Measurements from ENCODE around the gene KCNMB2.

The KCNMB2 gene

GRCh38 chr3:178718995-178719635 is 182.9 kb downstream of the KCNMB2 start:
- Histone ChIP-seq H3K9me3 (ENCODE audit: insufficient read depth, low read length) (no peaks in the 10 kb centered on the region), H3K27me3 (ENCODE audit: low read depth, low read length) (no peaks in the 10 kb centered on the region), H3K4me2 (ENCODE audit: low read length) (no peak overlapping the region), H4K20me1 (ENCODE audit: insufficient read depth, low read length) (no peaks in the 10 kb centered on the region), H3K9ac (ENCODE audit: low read length) (no peak overlapping the region), H3K79me2 (ENCODE audit: low read length) (no peaks in the 10 kb centered on the region), H3K4me3 (ENCODE audit: low read length) (no peak overlapping the region), H2AFZ (ENCODE audit: low read depth, low read length) (no peak overlapping the region), H3K4me1 (ENCODE audit: low read length) (no peaks in the 10 kb centered on the region), H3K27ac (ENCODE audit: low read length) (no peak overlapping the region), H3K36me3 (replicated peaks; ENCODE audit: low read depth, low read length) (no peaks in the 10 kb centered on the region)
- TF ChIP-seq EZH2phosphoT487 (IDR thresholded peaks at IDR 0.05; ENCODE audit: low read depth): no peak
- TF ChIP-seq, protein P1, sequence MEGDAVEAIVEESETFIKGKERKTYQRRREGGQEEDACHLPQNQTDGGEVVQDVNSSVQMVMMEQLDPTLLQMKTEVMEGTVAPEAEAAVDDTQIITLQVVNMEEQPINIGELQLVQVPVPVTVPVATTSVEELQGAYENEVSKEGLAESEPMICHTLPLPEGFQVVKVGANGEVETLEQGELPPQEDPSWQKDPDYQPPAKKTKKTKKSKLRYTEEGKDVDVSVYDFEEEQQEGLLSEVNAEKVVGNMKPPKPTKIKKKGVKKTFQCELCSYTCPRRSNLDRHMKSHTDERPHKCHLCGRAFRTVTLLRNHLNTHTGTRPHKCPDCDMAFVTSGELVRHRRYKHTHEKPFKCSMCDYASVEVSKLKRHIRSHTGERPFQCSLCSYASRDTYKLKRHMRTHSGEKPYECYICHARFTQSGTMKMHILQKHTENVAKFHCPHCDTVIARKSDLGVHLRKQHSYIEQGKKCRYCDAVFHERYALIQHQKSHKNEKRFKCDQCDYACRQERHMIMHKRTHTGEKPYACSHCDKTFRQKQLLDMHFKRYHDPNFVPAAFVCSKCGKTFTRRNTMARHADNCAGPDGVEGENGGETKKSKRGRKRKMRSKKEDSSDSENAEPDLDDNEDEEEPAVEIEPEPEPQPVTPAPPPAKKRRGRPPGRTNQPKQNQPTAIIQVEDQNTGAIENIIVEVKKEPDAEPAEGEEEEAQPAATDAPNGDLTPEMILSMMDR (IDR thresholded peaks at IDR 0.05; ENCODE audit: low read depth, low read length): no peak

- no peaks in the 10 kb centered on the region for H4K20me1 ChIP-seq (ENCODE audit: insufficient read depth, low read length)
- H3K27me3 ChIP-seq (ENCODE audit: low read depth, low read length): no peaks in the 10 kb centered on the region
- H3K36me3 ChIP-seq (replicated peaks; ENCODE audit: low read depth, low read length): no peaks in the 10 kb centered on the region
- no peak overlapping the region for H3K9ac ChIP-seq (ENCODE audit: low read length)
- H3K4me3 ChIP-seq (ENCODE audit: low read length): no peak overlapping the region
- no peak for TF ChIP-seq EZH2phosphoT487 (IDR thresholded peaks at IDR 0.05; ENCODE audit: low read depth)
- TF ChIP-seq, protein P1 (IDR thresholded peaks at IDR 0.05; ENCODE audit: low read depth, low read length): no peak
- no peak overlapping the region for H3K4me2 ChIP-seq (ENCODE audit: low read length)
- no peak overlapping the region for H2AFZ ChIP-seq (ENCODE audit: low read depth, low read length)
- H3K4me1 ChIP-seq (ENCODE audit: low read length): no peaks in the 10 kb centered on the region
- no peaks in the 10 kb centered on the region for H3K79me2 ChIP-seq (ENCODE audit: low read length)
- no peaks in the 10 kb centered on the region for H3K9me3 ChIP-seq (ENCODE audit: insufficient read depth, low read length)
- no peak overlapping the region for H3K27ac ChIP-seq (ENCODE audit: low read length)
Measured at GRCh38 chr3:178732824-178733223, 196.6 kb downstream of the KCNMB2 start.

DNA sequence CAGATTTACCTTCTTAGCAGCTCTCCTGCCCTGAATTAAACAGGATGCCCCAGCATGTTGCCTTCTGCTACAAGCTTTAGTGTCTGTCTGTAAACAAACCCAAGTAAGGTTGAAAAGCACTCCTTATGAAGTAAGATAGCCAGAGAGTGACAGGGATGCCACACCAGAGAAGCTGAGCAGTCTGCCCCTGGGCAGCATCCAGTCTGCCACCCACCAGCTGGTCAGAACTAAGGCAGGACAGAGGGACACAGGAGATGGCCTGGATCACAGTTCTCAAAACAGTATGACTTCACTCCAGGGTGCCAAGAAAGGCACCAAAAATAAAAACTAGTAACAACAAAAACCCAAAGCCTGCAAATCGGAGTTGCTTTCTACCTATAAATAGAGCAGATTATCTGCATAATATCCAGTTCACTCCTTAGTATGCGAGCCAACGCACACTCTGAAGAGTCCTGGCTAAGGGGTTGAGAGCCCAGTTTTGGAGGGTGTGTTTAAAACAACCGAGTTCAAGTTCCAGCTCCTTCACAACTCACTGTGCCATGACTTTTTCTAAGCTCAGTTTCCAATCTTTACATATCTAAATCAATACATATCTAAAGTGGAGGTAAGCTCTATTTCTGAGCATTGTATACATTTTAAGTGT is 198.9 kb downstream of the KCNMB2 start:
- no peak overlapping the region for H2AFZ ChIP-seq (ENCODE audit: low read depth, low read length)
- no peak overlapping the region for H3K4me2 ChIP-seq (ENCODE audit: low read length)
- no peaks in the 10 kb centered on the region for H3K4me1 ChIP-seq (ENCODE audit: low read length)
- H3K4me3 ChIP-seq (ENCODE audit: low read length): no peak overlapping the region
- H3K9me3 ChIP-seq (ENCODE audit: insufficient read depth, low read length): no peaks in the 10 kb centered on the region
- TF ChIP-seq, protein P1 (IDR thresholded peaks at IDR 0.05; ENCODE audit: low read depth, low read length): no peak
- no peak for TF ChIP-seq EZH2phosphoT487 (IDR thresholded peaks at IDR 0.05; ENCODE audit: low read depth)
- H3K79me2 ChIP-seq (ENCODE audit: low read length): no peaks in the 10 kb centered on the region
- no peaks in the 10 kb centered on the region for H3K36me3 ChIP-seq (replicated peaks; ENCODE audit: low read depth, low read length)
- H3K27me3 ChIP-seq (ENCODE audit: low read depth, low read length): no peaks in the 10 kb centered on the region
- H3K9ac ChIP-seq (ENCODE audit: low read length): no peak overlapping the region
- no peaks in the 10 kb centered on the region for H4K20me1 ChIP-seq (ENCODE audit: insufficient read depth, low read length)
- no peak overlapping the region for H3K27ac ChIP-seq (ENCODE audit: low read length)

DNA sequence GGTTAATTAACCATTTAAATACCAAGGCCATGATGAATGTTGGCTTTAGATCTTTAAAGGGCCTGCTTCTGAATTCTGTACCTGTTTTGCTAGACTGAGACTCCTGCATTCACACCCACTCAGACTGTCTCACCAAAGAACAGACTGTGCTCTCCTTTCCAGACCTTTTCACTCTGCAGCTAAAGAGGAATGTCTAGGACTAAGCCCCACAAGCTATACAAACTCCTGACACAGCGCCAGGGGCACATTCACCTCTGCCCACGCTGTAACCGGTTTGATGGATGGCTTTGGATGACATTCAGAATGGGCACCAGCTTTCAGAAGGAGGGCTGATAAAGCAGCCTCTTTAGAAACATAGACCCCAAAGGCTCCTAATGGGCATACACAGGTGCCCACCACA is 200.1 kb downstream of the KCNMB2 start:
- TF ChIP-seq EZH2phosphoT487 (IDR thresholded peaks at IDR 0.05; ENCODE audit: low read depth): no peak
- TF ChIP-seq, protein P1 (IDR thresholded peaks at IDR 0.05; ENCODE audit: low read depth, low read length): no peak
- Histone ChIP-seq H3K4me2 (ENCODE audit: low read length) (no peak overlapping the region), H4K20me1 (ENCODE audit: insufficient read depth, low read length) (no peaks in the 10 kb centered on the region), H3K27me3 (ENCODE audit: low read depth, low read length) (no peaks in the 10 kb centered on the region), H3K4me1 (ENCODE audit: low read length) (no peaks in the 10 kb centered on the region), H3K9ac (ENCODE audit: low read length) (no peak overlapping the region), H3K79me2 (ENCODE audit: low read length) (no peaks in the 10 kb centered on the region), H3K27ac (ENCODE audit: low read length) (no peak overlapping the region), H3K9me3 (ENCODE audit: insufficient read depth, low read length) (no peaks in the 10 kb centered on the region), H3K4me3 (ENCODE audit: low read length) (no peak overlapping the region), H3K36me3 (replicated peaks; ENCODE audit: low read depth, low read length) (no peaks in the 10 kb centered on the region), H2AFZ (ENCODE audit: low read depth, low read length) (no peak overlapping the region)

All from OCI-LY3 (cell line).